Stimulated activated CD8-positive, alpha-beta memory T cell treated with anti-CD3 and anti-CD28 coated beads, Interleukin-2, amount 100 ng/mL, for 1 hour (primary cell): Measurements from ENCODE around the gene BRSK1.

ENCODE experiments used
- DNase-seq, 2 donors: peaks; one replicate each; pipeline ENCODE4 v3.0.0-alpha.2; 2020; ENCODE audit warnings: low read depth in 2 of 2

The BRSK1 gene

GRCh38 chr19:55273978-55274707 lies 9.7 kb upstream of the BRSK1 start:
- DNase-seq, result no peak

DNA sequence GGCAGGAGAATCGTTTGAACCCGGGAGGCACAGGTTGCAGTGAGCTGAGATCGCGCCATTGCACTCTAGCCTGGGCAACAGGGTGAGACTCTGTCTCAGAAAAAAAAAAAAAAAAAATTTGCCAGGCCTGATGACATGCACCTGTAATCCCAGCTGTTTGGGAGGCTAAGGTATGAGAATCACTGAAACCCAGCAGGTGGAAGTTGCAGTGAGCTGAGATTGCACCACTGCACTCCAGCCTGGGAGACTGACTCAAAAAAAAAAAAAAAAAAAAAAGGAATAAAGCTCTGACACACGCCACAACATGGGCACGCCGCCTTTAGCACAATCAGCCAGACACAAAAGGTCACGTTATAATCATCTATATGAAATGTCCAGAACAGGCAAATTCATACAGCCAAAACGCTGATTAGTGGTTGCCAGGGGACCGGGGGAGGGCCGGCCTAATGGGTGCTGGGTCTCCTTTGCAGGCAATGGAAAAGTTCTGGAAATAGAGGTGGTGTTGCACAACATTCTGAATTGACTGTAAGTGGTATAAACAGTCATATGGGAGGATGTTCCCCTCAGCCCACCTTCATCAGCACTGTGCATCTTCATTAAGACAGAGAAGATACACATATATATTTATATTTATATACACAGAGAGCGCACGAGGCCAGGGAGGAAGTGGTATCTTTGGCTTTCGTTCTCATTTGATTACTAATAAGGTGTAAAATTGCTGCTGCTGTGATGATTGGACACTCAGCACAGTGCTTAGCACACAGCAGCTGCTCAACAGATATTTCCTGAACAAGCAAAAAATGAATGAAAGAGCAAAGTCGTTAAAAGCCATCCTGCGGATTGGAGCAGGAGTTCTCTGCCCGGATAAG lies 7.7 kb upstream of the BRSK1 start:
- no peak for DNase-seq

- no peak for DNase-seq
Measured at GRCh38 chr19:55276720-55277430, 6.9 kb upstream of the BRSK1 start.

DNA sequence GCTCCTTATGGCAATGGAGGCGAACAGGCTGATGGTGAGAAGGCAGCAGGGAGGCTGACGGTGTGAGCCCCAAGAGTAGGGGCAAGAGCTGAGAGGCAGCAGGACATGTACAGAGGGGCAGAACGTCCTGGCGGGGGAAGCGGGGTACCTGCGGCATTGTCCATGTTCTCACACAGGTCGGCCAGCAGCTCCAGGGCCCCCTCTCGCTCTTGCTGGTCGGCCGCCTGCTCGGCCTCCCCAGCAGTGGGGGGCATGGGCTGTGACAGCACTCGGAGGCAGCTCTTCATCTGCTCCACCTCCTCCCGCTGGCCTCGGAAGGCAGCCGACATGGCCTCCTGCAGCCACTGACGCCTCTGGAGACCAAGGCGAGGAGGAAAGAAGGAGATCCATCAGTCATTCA lies 6.3 kb upstream of the BRSK1 start:
- DNase-seq, result no peak

GRCh38 chr19:55278391-55279135 lies 5.2 kb upstream of the BRSK1 start:
- DNase-seq, result no peak

- DNase-seq, result no peak
Measured at GRCh38 chr19:55279340-55279739, 4.5 kb upstream of the BRSK1 start.

DNA sequence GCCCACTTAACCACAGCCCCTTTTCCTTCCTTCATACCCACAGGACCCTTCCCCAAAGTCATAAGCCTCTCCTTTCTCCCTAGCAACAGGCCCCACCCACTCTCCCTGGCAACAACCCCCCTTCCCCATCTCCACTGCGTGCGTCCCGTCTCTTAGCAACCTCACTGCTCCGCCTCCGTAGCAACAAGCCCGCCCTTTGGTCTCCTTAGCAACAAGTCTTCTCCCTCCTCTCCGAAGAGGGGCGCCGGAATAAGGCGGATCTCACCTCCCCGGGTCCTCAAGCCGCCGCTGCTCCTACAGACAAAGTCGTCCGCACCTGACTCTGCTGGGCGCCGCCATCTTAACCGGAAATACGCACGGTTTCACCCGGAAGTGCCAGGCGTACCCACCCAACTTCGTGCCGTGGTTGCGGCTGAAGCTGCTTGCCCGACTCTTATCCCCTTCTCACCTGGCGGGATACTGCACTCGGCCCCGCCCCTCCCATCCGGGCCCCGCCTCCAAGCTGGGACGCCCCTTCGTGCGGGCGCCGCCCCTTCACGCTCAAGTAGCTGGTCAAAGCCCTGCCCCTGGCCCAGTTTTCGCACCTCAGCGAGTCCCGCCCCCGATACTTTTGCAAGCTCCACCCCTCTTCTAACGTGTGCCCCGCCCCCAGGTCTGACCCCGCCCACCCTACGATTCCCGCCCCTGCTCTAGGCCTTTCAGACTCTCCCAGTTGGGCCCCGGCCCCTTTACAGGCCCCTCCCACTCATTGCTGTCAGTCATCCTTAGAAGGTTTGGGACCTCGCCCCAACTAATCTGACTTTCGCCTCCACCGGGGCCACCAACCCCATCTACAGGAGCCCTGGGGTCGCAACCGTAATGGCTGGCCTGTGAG lies 3.8 kb upstream of the BRSK1 start, which contains the start of gene HSPBP1:
TSS of gene HSPBP1 (minus strand) at position 341 of the 874 bp plus-strand sequence. CDS start 502 bp downstream, outside the sequence.
- DNase-seq, result peak; percentile 85

- no peak for DNase-seq
Measured at GRCh38 chr19:55284405-55285058, 735 bp downstream of the BRSK1 start.

DNA sequence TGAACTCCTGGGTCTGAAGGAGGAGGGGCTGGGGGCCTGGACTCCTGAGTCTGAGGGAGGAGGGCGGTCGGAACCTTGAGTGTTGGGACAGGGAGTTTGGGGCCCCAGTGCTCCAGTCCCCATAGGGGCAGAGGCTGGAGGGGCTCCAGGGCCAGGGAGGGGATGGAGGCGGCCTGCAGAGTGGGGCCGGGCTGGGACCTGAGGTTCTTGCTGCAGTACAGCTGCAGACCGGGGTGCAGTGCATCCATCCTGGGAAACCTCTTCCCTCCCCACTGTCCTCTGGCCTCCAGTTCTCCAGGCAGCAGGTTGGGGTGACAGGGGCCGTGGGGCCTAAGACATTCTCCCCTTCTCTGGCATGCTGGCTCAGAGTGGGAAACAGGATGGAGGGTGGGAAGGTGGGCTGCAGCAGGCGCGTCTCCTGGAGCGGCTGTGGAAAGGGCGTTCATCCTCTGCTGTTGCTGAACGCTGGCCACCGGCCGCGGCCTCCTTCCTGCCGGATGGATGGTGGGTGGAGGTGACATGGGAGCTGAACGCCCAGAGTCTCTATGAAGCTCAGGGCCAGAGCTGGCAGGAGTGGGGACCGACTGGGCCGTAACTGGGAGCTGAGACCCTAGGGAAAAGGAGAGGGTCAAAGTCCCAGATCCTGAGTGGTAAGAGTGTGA lies 1.6 kb downstream of the BRSK1 start:
- no peak for DNase-seq

DNA sequence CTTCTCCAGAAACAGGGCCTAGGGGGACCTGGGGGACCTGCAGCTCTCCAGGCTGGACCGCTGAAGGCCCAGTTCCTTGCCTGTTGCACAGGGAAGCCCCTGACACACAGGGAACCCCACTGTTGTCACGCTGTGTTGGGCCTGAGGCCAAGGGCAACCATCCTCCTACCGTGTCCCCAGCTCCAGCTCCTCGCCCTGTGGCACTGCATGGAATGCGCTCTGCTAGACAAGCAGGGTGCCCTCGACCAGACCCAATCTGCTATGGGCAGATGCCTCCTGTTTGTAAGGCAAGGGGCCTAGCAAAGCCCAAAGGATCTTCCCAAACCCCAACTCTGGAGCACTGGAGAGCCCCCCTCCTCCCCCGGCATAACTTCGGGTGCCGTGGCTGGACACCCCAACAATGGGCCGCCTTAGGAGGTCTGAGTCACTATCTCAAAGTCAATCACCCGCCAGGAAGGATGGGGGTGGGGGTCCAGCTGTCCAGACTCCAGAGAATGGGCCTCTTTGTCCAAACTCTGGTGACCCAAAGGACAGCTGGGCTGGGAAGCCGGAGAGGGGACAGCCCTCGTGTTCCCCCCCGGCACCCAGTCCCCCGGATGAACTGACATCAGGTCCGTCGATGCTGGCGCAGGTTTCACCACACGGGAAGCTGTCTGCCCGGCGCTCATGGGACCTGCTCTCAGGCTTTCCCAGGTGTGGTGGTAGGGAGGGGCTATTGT lies 3.7 kb downstream of the BRSK1 start:
- DNase-seq, result no peak

GRCh38 chr19:55289117-55289796 lies 5.5 kb downstream of the BRSK1 start:
- DNase-seq, result no peak

DNA sequence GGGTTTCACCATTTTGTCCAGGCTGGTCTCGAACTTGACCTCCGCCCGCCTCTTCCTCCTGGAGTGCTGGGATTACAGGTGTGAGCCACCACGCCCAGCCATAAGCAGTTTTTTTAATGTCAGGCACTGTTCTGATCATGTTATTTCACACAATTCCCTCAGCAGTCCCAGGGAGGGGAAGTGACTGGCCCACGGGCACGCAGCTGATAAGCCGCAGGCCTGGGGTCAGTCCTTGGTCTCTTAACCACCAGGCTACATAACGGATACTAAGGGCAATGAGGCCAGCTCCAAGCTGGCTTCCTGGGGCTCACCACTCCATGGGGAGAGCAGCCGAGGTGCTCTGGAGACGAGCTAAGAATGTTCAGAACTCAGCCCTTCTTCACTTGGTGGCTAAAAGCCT lies 13.5 kb downstream of the BRSK1 start:
- no peak for DNase-seq

DNA sequence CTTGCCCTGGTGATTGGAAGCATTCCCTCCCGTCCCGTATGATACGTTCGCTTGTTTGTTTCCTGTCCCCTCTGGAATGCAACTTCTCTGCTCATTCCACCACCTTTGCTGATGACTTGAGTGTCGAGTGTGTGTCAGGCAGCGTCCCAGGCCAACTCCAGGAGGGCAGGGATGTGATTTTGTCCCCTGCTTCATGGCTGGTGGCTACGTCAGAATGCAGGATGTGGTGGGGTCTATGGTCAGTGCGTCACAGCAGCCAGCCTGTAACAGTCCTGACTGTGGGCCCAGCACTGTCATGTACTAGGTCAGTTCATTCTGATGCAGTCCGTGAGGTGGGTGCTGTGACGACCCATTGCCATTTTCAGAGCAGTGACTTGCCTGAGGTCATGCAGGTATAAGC lies 16.2 kb downstream of the BRSK1 start:
- DNase-seq, result no peak

DNA sequence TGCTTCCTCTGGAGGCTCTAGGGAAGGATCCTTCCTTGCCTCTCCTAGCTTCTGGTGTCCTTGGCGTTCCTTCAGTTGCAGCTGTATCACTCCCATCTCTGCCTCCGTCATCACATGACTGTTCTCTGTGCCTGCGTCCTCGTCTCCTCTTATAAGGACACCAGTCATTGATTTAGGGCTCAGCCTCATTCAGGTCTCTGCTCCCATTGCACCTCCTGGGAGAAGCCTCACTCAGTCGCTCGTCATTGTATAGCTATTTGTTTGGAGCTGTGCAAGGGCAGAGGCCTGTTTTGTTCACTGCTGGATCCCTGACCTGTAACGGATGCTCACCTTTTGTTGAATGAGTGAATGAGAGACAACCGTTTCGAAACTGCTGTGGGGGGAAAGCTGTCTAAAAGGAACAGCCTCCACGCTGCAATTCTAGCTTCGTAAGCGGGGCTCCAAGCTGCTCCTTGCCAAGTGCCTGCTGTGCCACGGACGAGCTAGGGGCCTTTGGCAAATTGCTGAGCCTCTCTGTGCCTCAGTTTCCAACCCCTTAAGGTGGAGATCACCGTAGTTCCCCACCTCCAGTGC lies 17.2 kb downstream of the BRSK1 start:
- DNase-seq, result no peak

DNA sequence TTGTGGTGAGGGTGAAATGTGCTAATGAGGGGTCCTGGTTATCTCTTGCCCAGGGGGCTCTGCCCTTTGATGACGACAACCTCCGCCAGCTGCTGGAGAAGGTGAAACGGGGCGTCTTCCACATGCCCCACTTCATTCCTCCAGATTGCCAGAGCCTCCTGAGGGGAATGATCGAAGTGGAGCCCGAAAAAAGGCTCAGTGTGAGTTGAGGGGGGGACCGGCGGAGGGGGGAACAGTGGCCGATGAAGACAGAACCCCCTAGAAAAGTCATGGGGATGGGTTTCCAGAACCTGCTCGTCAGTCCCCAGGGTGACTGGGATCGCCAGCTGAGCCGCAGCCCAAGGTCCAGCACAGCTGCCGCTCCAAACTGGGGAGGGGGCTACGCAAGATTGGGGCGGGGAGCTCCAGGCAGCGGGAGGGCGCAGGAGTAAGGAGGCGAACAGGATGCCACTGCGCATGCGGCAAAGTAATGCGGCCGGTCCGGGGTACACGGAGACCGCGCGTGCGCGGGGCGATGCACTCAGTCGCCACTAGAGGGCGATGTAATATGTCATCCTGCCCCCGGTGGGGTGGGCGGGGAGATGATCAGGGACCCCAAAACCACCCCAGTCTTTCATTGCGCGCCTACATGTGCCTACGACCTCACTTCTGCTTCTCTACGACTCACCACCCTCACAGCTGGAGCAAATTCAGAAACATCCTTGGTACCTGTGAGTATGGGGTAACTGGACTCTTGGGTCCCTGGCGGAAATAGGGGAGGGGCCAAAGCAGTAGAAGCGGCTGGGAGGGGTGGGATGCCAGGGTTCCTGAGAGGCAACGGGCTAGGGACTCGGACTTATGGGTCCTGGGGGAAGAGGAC lies 17.9 kb downstream of the BRSK1 start:
- DNase-seq, result peak; percentile 92 to 93

DNA sequence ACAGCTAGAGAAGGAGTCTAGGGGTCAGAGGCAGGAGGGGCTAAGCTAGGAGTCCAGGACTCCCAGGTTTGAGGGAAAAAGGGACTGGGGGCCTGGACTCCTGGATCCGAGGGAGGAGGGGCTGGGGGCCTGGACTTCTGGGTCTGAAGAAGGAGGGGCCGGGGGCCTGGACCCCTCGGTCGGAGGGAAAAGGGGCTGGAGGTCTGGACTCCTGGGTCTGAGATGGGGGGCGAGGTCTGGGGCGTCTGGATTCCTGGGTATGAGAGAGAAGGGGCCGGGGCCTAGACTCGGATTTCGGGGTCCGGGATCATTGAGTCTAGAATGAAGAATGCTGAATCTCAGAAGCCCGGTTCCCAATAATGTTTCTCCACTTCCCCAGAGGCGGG lies 18.5 kb downstream of the BRSK1 start:
- DNase-seq, result no peak

DNA sequence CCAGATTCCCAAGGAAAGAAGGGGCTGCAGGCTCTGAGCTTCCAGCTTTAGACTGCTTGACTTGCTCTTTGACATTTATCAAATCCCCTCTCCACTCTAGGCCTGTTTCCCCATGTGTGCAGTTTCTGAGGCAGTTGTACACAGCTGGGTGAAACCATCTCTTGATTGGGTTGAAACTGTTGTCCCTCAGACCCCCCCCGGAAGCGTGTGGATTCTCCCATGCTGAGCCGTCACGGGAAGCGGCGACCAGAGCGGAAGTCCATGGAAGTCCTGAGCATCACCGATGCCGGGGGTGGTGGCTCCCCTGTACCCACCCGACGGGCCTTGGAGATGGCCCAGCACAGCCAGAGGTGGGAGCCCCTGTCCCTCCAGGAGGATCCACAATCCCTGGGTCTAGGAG lies 19.7 kb downstream of the BRSK1 start:
- no peak for DNase-seq
